ENCODE data around the gene APOA4.

The APOA4 gene

GRCh38 chr11:116796548-116796947 is 26.6 kb downstream of the APOA4 start:
- DNase-seq: no peak

GRCh38 chr11:116794851-116795250 is 28.3 kb downstream of the APOA4 start:
- no peak for DNase-seq

- no peak for DNase-seq
Observed at GRCh38 chr11:116793772-116794097, 29.4 kb downstream of the APOA4 start.

- no peak for DNase-seq
Observed at GRCh38 chr11:116792869-116793771, 30.0 kb downstream of the APOA4 start.

GRCh38 chr11:116792144-116792868 is 30.8 kb downstream of the APOA4 start:
- DNase-seq: no peak

- DNase-seq: no peak
Observed at GRCh38 chr11:116791813-116792143, 31.3 kb downstream of the APOA4 start, which contains the start of gene APOA5. Gene APOA5 (minus strand): TSS chr11:116791879. CDS start chr11:116791860, 19 bp downstream.

- no peak for DNase-seq
Observed at GRCh38 chr11:116791002-116791812, 31.9 kb downstream of the APOA4 start.

- no peak for DNase-seq
Observed at GRCh38 chr11:116790167-116791001, 32.7 kb downstream of the APOA4 start.

- DNase-seq: no peak
Observed at GRCh38 chr11:116788975-116789374, 34.1 kb downstream of the APOA4 start.

GRCh38 chr11:116788534-116788933 is 34.6 kb downstream of the APOA4 start:
- DNase-seq: no peak

GRCh38 chr11:116787786-116788486 is 35.2 kb downstream of the APOA4 start, which contains the start of gene ZPR1:
Gene ZPR1 (minus strand): TSS chr11:116788023. CDS start chr11:116787990, 33 bp downstream.
- peak; percentile 72 for DNase-seq

- DNase-seq: no peak
Observed at GRCh38 chr11:116787436-116787785, 35.7 kb downstream of the APOA4 start.

- no peak for DNase-seq
Observed at GRCh38 chr11:116786966-116787365, 36.1 kb downstream of the APOA4 start.

GRCh38 chr11:116786326-116786725 is 36.8 kb downstream of the APOA4 start:
- DNase-seq: no peak

GRCh38 chr11:116782728-116783127 is 40.4 kb downstream of the APOA4 start:
- DNase-seq: no peak

- DNase-seq: no peak
Observed at GRCh38 chr11:116778556-116778955, 44.5 kb downstream of the APOA4 start.

GRCh38 chr11:116777056-116777455 is 46.0 kb downstream of the APOA4 start:
- DNase-seq: no peak

- DNase-seq: no peak
Observed at GRCh38 chr11:116776522-116776984, 46.6 kb downstream of the APOA4 start.

GRCh38 chr11:116775975-116776374 is 47.1 kb downstream of the APOA4 start:
- DNase-seq: no peak

- no peak for DNase-seq
Observed at GRCh38 chr11:116774661-116775060, 48.4 kb downstream of the APOA4 start.

Data from NCI-H2227 treated with DMSO at 0.1 percent for 48 hours (cell line).